Inflammatory macrophage treated with lipopolysaccharide for 4 hours (primary cell): Measurements from ENCODE around the gene STK10.

Source experiments
- DNase-seq: peaks from one replicate; pipeline ENCODE4 v3.0.0-alpha.2; 2020

STK10 gene

DNA sequence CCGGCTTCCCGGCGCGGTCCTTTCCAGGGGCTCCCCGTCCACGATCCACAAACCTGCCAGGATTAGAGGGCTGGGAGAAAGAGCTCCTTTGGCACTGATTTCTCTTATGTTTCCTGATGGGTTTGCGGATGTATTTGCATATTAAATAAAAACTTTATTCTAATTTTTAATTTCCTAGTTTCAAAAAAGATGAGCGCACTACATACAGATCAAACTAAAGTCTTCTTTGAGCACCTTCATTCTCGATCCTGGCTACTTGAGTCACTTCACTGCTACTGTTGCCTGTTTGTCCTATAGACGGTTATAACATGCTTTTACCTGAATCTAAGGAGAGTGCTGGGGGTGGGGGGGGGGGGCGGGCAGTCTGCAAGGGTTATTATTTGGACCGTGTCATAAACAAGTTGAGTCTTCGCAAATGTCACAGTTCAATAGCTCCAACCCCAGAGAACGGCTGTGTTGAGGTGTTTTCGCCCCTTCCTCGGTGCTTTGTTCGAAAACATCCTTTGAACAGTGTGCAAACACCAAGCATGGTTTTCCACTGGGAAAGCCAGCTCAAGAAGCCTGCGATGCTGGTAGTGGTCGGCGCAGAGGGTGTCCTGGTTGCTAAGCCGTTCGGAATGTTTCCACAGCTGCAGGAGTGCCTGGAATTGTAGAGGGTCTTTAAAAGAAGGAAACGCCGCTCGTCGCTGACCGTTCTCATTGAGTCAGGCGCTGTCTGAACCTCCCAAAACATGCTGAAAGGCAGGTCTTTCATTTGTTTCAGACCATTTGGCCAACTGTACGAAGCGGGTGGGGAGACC lies 1.1 kb upstream of the STK10 start:
- DNase-seq, result no peak

DNA sequence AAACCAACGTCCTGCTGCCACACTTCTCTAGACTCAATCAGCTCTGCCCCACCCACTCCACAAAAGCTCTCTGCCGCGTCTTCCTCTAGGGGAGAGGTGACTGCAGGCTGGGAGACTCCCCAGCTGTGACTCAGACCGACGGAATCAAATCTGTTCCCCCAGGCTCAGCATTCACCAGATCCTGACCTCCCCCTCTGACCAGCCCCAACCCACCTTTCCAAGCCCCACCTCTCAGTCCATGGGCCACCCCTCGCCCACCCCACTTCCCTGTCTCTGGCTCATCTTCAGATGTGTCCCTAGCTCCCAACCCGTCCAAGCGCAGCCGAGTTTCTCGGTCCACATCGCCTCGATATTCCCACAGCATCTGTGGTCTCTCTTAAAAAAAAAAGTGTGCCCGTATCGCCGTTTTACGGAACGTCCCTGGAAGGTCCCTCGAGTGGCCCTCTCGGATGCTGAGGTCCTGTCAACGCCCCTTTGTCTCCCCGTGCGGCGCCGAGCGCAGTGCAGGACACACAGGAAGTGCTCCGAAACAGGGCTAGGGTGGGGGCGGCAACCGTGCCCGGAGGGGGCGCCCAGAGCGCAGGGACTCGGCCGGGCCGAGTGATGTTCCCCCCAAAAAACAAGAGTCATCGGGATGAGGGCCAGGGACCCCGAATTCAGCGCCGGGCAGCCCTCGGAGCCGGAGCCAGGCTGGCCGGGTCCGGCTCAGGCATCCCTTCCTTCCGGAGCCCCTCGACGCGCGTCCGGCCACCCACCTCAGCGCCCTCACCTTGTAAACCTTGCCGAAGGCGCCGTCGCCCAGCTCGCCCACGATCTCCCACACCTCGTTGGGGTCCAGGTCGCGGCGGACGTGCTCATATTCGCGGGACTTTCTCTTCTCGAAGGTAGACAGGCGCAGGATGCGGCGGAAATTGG lies 649 bp downstream of the STK10 start:
- peak; percentile 93 for DNase-seq

DNA sequence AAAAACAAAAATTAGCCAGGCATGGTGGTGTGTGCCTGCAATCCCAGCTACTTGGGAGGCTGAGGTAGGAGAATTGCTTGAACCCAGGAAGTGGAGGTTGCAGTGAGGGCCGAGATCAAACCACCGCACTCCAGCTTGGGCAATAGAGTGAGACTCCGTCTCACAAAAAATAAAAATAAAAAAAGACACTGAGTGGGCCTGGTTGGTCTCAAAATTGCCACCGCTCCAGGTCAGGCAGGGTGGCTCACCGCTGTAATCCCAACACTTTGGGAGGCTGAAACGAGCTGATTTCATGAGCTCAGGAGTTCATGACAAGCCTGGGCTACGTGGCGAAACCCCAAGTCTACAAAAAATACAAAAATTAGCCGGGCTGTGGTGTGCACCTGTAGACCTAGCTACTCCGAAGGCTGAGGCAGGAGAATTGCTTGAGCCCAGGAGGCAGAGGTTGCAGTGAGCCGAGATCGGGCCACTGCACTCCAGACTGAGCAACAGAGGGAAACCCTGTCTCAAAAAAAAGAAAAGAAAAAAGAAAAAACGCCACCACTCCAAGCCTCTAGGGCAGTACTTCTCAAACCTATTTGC lies 1.8 kb downstream of the STK10 start:
- no peak for DNase-seq

DNA sequence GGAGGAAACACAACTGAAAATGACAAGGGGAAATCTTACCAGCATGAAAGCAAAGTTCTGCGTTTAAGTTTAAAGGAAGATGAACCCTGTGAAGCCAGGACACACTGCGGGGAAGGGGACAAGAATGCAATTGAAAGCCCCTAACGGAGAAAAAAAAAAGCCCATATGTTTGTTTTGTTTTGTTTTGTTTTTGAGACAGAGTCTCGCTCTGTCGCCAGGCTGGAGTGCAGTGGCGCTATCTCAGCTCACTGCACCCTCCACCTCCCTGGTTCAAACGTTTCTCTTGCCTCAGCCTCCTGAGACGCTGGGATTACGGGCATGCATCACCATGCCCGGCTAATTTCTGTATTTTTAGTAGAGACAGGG lies 2.9 kb downstream of the STK10 start:
- peak; percentile 39 for DNase-seq

DNA sequence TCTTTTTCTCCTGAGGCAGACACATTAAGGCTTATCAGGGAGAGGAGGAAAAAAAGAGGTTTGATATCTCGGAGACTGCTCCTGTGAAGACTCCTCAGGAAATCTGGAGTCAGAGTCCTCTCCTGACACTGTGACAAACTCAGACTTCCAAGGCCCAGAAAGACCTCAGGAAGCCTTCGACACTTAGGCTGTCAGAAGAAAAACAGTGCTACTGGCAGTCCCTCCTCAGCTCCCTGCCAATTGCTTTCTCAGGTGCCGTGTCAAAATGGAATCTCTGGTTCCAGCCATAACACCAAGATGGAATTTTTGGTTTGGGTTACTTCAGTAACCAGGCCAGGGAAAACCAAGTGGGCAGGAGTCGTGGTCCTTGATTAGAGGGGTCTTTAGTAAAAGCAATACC lies 4.1 kb downstream of the STK10 start:
- no peak for DNase-seq

DNA sequence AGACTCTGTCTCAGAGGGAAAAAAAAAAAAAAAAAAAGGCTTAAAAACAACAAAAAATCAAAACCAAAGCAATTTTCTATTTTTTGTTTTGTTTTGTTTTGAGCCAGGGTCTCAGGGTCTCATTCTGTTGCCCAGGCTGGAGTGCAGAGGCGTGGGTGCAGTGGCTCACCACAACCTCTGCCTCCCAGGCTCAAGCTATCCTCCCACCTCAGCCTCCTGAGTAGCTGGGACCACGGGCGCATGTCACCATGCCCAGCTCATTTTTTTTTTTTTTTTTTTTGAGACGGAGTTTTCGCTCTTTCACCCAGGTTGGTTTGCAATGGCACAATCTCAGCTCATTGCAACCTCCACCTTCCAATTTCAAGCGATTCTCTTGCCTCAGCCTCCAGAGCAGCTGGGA lies 5.7 kb downstream of the STK10 start:
- DNase-seq, result no peak

DNA sequence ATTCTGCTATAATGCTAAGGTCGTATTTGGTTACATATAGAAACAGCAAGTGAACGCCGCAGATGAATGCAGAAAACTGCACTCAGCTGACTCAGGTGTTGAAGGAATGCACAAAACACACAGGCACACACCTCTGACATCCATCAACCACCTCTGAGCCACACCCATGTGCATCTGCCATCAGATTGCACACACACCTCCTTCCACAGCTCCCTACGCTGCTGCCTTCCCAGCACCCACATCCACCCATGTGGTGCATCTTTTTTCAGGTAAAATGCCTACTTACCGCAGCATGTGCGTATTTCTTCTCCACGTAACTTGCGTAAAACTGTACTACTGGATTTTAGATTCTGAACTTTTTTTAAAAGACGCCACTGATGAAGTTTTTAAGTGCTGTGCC lies 7.1 kb downstream of the STK10 start:
- no peak for DNase-seq

DNA sequence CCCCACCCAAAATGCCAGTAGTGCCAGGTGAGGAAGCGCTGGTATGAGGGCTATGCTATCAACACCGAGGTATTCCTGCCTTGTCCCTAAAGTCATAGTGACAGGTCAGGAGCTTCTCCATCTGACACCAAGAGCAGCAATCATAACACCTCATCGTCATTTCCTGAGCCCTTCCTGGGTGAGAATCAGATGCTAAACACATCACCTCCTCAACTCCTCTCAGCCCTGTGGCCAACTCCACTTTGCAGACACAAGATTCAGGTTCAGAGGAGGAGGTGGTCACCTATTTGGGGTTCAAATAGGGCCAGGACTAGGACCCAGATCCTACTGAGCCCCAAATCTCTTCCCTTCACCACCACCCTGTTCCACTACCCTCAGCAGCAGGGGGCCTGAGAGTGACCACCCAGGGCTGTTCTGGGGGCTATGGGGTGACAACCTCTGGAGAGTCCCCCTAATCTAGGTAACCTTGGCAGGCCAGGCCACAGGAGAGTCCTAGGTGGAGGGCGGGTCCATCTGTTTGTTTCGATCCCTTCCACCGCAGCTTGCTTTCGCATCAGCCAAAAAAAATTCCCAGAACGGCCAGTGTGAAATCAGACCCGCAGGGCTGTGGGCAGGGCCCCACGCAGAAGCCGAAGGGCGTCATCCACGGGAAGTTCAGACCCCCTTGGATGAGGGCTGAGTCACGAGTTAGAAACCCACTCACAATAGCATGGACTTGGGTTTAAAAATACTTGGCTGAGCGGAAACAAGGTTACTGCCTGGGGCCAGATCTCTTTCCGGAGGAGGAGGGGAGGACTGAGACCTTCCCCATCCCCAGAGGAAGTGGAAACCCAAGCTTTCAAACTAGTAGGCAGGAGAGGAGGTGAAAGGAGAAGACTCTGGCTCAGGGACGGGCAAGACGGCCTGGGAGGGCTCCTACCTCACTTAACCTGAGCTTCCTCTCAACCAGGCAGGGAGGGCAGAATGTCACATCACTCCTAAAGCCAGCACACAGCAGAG lies 8.7 kb downstream of the STK10 start:
- peak; percentile 95 for DNase-seq

DNA sequence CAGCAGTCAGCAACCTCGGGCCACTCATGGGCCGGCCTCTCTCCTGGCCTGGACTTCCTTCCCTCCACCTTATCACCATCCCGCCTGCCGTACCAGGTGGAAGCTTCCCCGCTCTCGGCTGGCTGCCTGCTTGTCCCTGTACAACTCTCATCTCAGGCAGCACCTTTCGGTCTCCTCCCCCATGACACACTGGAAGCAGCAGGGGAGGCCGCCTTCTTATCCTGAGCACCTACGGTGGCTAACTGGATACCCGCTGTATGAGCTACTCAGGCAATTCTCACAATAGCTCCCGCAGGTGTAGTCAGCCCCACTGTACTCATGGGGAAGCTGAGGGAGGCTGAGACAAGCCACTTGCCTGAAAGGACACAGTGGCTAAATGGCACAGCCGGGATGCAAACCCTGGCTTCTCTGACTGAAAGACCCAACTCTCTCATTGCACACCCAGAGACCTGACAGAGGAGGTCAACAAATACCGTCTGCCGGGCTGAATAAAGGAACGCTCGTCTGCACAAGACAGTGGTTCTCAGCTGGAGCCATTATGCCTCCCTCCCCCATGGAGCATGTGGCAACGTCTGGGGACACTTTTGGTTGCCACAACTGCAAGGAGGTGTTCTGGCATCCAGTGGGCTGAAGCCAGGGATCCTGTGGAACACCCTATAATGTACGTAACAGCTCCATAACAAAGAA lies 9.6 kb downstream of the STK10 start:
- peak; percentile 45 for DNase-seq

DNA sequence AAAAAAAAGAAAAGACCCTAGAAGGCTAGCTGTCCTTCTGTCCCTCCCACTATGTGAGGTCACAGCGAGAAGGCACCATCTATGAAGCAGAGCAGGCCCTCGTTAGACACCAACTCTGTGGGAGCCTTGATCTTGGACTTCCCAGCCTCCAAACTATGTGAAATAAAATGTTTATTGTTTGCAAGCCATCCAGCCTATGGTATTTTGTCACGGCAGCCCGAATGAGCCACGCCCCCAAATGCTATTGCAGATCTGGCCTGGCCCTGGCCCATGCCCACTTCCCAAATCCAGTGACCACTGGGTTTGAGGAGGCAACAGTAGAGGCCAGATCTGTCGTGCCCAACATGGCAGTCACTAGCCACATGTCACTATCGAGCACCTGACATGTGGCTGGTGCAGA lies 10.8 kb downstream of the STK10 start:
- peak; percentile 48 for DNase-seq

DNA sequence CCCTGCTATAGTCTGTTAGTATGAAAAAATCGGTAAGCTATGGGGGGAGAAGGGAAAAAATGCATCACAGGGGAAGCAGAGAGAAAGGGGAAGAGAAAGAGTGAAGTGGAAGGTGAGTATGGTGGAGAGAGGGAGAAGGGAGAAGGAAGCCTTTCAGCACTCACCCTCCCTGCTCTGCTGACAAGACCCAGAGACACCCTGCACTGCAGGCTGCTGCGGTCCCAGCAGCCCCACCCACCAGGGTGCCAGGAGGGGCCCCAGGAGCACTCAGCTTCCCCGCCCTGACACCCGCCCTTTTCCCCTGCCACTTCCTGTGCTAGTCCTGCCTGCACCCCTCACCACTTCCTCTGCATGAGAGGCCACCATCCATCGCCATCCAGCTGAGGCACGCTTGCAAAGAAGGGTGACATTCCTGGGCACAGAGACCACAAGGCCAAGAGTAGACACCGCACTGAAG lies 12.7 kb downstream of the STK10 start:
- DNase-seq, result peak; percentile 60

DNA sequence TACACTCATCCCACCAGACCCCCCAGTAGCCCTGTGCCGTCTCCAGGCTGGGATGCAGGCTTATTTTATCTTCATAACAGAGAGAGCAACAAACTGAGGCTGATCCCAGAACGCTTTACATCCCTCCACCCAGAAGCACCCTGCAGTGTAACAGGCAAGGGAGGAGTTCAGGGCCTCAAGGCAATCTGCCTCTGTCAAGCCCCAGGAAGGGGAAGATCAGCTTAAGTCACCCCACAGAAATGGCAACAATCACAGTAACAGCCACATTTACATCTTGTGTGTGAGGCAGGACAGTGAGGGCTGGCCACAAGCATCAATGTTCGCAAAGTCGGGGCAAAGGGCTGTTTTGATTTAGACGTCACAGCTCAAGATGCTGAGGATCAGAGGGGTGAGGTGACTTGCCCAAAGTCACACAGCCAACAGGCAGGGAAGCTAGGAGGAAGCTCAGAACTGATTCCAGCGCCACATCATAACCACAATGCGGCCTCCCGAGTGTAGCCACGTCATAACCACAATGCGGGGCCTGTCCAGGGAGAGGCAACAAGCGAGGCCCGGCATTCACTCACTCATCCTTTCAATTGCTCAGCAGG lies 14.4 kb downstream of the STK10 start:
- DNase-seq, result peak; percentile 84

DNA sequence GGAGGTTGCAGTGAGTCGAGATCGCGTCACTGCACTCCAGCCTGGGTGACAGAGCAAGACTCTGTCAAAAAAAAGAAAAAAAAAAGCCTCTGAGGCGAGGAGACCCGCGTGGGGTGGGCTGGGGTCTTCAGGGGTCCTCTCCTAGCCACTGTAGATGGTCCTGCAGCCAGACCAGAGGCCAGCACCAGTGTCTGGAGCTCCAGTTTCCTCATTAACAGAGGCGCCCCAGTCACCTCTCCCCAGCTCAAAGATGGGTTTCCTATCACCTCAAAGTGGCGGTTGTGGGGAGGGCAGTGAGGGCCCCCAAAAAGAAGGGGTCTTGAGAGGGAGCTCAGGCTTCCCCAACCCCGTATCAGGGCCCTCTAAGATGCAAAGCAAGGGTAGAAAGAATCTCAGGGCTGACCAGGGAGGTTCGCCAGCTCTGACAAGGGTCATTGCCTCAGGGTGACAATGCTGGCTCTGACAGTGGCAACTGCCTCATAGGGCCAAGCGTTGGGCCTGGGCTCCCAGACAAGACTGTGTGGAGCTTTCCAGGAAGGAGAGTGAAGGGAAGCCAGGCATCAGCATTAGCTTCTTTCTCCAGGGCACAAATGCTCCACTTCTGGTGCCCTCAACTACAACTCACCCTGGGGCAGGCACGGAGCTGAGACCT lies 15.0 kb downstream of the STK10 start:
- no peak for DNase-seq

DNA sequence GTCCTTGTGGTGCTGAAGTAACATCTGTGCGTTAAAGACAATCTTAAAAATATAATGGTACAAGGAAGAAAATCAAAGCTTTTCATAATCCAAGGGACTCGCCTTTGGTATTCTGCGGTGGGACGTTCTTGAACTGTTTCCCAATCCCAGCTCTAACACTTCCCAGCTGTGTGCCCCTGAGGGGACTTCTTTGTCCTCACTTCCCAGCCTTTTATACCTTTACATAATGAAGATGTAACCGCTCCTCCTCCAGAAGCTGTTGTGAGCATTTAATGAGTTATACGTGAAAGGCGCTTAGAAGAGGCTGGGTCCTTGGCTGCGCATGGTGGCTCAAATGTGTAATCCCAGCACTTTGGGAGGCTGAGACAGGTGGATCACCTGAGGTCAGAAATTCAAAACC lies 16.9 kb downstream of the STK10 start:
- no peak for DNase-seq

DNA sequence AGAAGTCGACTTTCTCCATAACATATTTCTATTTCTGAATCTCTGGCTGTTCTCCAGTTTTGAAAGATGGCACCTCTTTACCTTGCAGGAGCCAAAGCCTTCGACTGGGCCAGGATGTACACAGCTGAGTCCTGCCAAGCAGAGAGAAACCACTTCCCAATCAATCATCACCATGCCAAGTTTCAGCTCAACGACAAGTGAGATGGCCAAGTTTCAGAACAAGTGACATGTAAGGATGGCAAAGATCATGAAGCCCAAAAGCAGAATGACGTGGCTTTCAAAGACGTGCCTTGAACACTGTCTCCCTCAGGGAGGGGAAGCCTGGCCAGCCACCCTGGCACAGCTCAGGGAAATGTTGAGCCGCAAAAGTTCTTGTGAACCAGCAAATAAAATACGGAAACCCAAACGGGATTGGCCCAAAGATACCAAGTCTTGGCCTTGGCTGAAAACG lies 17.7 kb downstream of the STK10 start:
- DNase-seq, result no peak

DNA sequence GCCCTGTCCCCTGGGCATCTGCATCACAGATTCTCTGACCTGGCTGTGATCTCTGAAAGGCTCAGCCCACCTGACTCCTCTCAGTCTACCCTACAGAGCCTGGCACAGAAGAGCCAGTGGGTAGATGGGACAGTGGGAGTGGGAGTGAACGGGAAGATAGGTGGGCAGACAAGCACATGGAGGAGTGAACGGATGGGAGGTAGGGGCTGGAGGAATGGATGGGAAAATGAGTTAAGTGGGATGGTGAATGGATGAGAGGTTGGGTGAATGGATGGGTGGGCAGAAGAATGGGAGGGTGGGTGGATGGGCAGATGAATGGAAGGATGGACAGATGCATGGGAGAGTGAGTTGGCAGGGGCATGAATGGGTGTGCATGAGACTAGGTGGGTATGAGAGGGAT lies 18.8 kb downstream of the STK10 start:
- DNase-seq, result no peak

DNA sequence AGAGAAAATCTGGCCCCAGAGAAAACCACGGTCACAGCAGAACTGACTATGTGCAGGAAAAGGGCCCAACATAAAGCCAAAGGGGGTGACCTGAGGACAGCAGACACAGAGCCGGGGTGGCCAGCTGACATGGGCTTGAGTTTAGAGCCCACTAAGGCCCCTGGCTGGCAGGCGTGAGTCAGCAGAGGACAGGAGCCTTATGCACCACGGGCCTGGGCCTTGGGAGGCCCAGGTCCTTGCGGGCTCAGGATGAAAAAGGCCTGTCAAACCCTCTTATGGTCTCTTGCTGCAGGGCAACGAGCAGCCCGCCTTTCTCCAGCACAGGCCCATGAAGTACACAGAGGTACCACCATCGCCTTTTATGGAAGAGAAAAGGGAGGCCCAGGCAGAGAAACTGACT lies 19.7 kb downstream of the STK10 start:
- DNase-seq, result no peak

DNA sequence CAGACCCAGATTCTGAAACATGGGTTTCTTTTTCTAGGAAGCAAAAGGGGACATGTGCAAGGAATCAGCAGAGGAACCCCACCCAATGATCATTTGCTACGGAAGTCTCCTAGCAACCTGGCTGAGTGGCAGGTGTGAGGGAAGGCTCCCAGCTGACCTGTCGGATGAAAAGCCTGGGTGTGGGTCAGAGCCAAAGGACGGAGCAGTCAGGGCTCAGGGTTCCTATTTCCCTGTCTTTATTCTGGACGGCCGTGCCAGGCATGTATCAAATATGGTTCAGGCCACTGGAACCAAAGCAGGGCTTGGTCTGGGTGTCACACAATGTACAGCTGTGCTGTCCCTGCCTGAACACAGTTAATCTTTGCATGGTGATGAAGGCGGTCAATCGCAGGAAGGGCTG lies 20.1 kb downstream of the STK10 start:
- DNase-seq, result no peak

DNA sequence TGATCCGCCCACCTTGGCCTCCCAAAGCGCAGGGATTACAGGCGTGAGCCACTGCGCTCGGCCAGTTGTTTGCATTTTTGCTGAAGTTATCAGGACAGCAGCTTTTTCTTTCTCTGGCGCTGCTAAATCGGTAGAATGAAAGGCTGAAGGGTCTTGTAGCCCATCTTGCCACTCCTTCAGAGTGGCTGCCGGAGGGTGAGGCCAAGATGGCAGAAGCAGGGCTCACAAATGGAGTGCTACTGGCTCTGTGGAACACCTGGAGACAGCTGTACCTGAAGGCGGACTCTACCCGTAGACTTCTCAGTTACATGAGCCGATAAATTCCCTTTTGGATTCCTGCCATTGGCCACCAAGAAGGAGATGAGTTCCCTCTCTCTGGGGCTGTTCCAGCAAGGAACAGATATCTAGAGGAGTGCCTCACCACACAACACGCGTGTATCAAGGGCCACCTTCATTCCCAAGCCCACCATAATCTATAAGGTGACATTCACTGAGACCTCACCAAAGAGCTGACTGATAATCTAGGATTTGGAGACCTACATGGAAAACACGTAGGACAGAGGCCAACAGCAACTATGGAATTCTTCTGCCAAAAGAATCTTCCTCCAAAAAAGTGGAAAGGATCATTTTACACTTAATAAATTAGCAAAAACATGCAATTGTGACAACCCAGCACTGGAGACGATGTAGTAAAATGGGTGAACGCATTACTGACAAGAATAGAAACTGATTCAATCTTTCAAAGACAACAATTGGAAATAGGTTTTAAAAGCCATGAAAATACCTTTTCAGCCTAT lies 21.8 kb downstream of the STK10 start:
- no peak for DNase-seq

DNA sequence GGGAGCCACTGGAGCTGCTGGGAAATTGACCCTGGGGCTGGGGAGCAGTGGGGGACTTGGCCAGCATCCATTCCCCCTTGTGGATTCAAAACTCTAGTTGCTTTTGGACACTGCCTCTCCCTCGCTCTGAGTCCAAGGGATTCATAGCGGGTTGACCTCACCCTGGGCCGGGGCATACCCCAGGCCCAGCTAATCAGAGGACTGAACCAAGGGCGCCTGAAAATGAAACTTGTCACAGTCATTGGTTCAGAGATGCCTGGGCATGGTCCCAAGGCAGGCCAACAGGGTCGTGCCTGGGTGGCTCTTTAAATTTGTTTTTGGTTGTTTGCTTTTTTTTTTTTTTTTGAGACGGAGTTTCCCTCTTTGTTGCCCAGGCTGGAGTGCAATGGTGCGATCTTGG lies 22.6 kb downstream of the STK10 start:
- DNase-seq, result no peak
